ENCODE data around the gene ACAT2.

DNA sequence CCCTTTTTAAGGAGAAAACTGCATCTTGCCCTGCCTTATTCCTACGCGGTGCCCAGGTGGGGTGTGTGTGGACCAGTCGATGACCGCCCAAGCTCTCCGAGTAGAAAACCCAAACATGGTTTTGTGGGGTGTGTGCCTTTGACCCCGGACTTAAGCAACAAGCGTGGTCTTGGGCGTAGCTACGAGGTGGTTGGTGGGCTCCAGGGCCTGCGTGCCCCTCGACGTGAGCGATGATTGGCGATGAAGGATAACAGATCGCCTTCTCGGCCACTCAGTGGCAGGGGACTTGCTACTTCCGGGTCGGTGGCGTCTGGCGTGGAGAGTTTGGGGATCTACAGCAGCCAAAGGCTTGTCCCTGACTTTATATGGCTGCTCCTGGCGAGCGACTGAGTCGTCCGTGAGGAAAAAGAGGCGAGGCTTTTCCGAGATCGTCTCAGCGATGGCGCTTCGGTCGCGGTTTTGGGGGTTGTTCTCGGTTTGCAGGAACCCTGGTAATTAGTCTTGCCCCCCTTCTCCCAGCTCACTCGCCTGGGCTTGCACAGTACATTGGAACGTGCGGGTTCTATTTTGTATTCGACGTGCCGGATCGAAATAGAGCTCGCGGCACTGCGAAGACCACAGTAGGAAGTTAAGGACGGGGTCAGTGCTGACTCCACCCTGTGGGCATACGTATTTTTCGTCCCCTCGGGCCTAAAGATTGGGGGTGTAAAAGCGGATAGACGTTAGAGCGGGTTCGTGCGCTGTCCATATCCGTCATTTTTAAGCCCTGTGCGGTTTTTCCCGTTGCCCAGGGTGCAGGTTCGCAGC lies 28.5 kb downstream of the ACAT2 start, which contains the start of gene MRPL18:
- TF ChIP-seq POLR2A (IDR thresholded peaks at IDR 0.05): peak; percentile 29 to 67
- TF ChIP-seq, protein P1, sequence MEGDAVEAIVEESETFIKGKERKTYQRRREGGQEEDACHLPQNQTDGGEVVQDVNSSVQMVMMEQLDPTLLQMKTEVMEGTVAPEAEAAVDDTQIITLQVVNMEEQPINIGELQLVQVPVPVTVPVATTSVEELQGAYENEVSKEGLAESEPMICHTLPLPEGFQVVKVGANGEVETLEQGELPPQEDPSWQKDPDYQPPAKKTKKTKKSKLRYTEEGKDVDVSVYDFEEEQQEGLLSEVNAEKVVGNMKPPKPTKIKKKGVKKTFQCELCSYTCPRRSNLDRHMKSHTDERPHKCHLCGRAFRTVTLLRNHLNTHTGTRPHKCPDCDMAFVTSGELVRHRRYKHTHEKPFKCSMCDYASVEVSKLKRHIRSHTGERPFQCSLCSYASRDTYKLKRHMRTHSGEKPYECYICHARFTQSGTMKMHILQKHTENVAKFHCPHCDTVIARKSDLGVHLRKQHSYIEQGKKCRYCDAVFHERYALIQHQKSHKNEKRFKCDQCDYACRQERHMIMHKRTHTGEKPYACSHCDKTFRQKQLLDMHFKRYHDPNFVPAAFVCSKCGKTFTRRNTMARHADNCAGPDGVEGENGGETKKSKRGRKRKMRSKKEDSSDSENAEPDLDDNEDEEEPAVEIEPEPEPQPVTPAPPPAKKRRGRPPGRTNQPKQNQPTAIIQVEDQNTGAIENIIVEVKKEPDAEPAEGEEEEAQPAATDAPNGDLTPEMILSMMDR (IDR thresholded peaks at IDR 0.05): no peak
